HepG2 (cell line): ENCODE measurements around the gene NOPCHAP1. TPM values are rescaled to one million over a fixed set of nuclear protein-coding genes. Genes with fewer than 3 reads are reported as not detected.

ENCODE experiments used
- ATAC-seq: fragments of 200-7000 bp; cut with Tn5 transposase; 3 replicates; pipeline ENCODE4 v1.9.1; 2020; ENCODE audit warnings: mild to moderate bottlenecking, moderate library complexity
- BruUV-seq: library from RNA; stranded (reverse); fragments of 400-500 nt; replicated peaks from 2 replicates; lab custom pipeline; 2021; lab: Mats Ljungman, UMichigan
- CTCF ChIA-PET: fragments of 300-600 bp; formaldehyde crosslinking; extraction: SDS; loops from one replicate; lab custom pipeline; 2021; ENCODE audit warnings: low total read pairs, inconsistent platforms, low intra/inter-chr PET ratio; lab: Yijun Ruan, JAX
- POLR2A ChIA-PET: fragments of 350-600 bp; sonication (Branson Sonifier 250); formaldehyde crosslinking; loops from one replicate; lab custom pipeline; 2020; ENCODE audit warnings: antibody characterized with exemption, inconsistent platforms; lab: Yijun Ruan, JAX
- DNase-seq: peaks from one replicate; pipeline ENCODE4 v3.0.0-alpha.2; 2015; ENCODE audit warnings: low spot score
- FAIRE-seq: peaks from 3 replicates; lab custom pipeline; 2011; peaks lifted over from hg19 to GRCh38; lab: Jason Lieb, UNC
- H2AFZ ChIP-seq: one replicate; pipeline ENCODE4 v1.6.1; 2011; ENCODE audit warnings: low read length, inconsistent platforms
- H3K27ac ChIP-seq: fragments of 300-600 bp; 3 replicates; pipeline ENCODE4 v1.8.0; 2011; ENCODE audit warnings: mixed run types, mild to moderate bottlenecking, mixed read lengths, low read length, inconsistent platforms; ENCODE audit not compliant: insufficient read depth; ENCODE audit errors: extremely low read length
- H3K27me3 ChIP-seq, 2 experiments: fragments of 200-600 bp in 1 of 2; 2 replicates in 1 of 2; 3 replicates in 1 of 2; pipeline versions ENCODE4 v1.6.0 to v1.8.0; 2011; ENCODE audit warnings: low read length in 2 of 2, mild to moderate bottlenecking in 2 of 2, moderate library complexity in 2 of 2, inconsistent platforms in 1 of 2; ENCODE audit not compliant: insufficient read depth in 2 of 2, control insufficient read depth in 1 of 2
- H3K36me3 ChIP-seq, 2 experiments: fragments of 200-600 bp in 1 of 2; replicated peaks in 1 of 2; 2 replicates in 1 of 2; 3 replicates in 1 of 2; pipeline versions ENCODE4 v1.5.1 to v1.8.0; 2011; ENCODE audit warnings: low read length in 2 of 2, inconsistent platforms in 1 of 2; ENCODE audit not compliant: insufficient read depth in 2 of 2, control insufficient read depth in 1 of 2
- H3K4me1 ChIP-seq: 2 replicates; pipeline ENCODE4 v1.5.1; 2012; ENCODE audit warnings: low read length, inconsistent platforms; ENCODE audit not compliant: insufficient read depth
- H3K4me2 ChIP-seq: 2 replicates; pipeline ENCODE4 v1.6.0; 2011; ENCODE audit warnings: low read depth, low read length, inconsistent platforms
- H3K4me3 ChIP-seq, 3 experiments: fragments of 200-600 bp in 1 of 3; sonication (generic), shearing (Covaris generic) in 1 of 3; replicated peaks in 1 of 3; 2 replicates each; pipeline ENCODE4 v1.5.1; 2011 to 2016; ENCODE audit warnings: low read length in 3 of 3, inconsistent platforms in 2 of 3, low read depth in 2 of 3, mild to moderate bottlenecking in 2 of 3, control low read depth in 1 of 3, mixed read lengths in 1 of 3; ENCODE audit not compliant: insufficient read depth in 1 of 3
- H3K79me2 ChIP-seq: one replicate; pipeline ENCODE4 v1.6.1; 2011; ENCODE audit warnings: low read length, inconsistent platforms; ENCODE audit not compliant: insufficient read depth
- H3K9ac ChIP-seq: 2 replicates; pipeline ENCODE4 v1.6.0; 2011; ENCODE audit warnings: mild to moderate bottlenecking, low read depth, low read length, inconsistent platforms; ENCODE audit not compliant: insufficient read depth
- H3K9me3 ChIP-seq: 2 replicates; pipeline ENCODE4 v1.5.1; 2012; ENCODE audit warnings: mild to moderate bottlenecking, low read length
- H4K20me1 ChIP-seq: 2 replicates; pipeline ENCODE4 v1.6.0; 2011; ENCODE audit warnings: inconsistent platforms, mild to moderate bottlenecking, low read length, moderate library complexity; ENCODE audit not compliant: insufficient read depth
- CEBPB ChIP-seq: IDR thresholded peaks from 2 replicates; pipeline ENCODE4 v1.6.1; 2011; ENCODE audit warnings: low read depth, low read length, improper control_type of control experiment, borderline replicate concordance
- CHCHD3 ChIP-seq: sonication (generic); formaldehyde crosslinking; IDR thresholded peaks from 2 replicates; pipeline ENCODE4 v1.8.0; 2022; ENCODE audit warnings: mild to moderate bottlenecking, missing genetic modification reagents, moderate library complexity
- DNMT1 ChIP-seq: sonication (generic); formaldehyde crosslinking; IDR thresholded peaks from 2 replicates; pipeline ENCODE4 v1.5.1; 2020; ENCODE audit warnings: mild to moderate bottlenecking, missing genetic modification reagents
- EHMT2 ChIP-seq: fragments of 200-600 bp; sonication (generic); IDR thresholded peaks from 2 replicates; pipeline ENCODE4 v1.7.0; 2017; ENCODE audit warnings: antibody characterized with exemption, low read depth, low read length, borderline replicate concordance
- IRF2 ChIP-seq: IDR thresholded peaks from 2 replicates; pipeline ENCODE4 v1.6.1; 2018; ENCODE audit warnings: missing genetic modification reagents, missing compliant biosample characterization
- KMT2A ChIP-seq: sonication (generic); formaldehyde crosslinking; IDR thresholded peaks from 2 replicates; pipeline ENCODE4 v1.4.0; 2020; ENCODE audit warnings: missing genetic modification reagents
- NPAS2 ChIP-seq: sonication (generic); formaldehyde crosslinking; IDR thresholded peaks from 2 replicates; pipeline ENCODE4 v1.8.0; 2022; ENCODE audit warnings: mild to moderate bottlenecking, missing genetic modification reagents, borderline replicate concordance
- NR3C1 ChIP-seq: sonication (generic); formaldehyde crosslinking; IDR thresholded peaks from 2 replicates; pipeline ENCODE4 v1.4.0; 2020; ENCODE audit warnings: missing genetic modification reagents
- PHB2 ChIP-seq: fragments of 450-650 bp; IDR thresholded peaks from 2 replicates; pipeline ENCODE4 v1.6.1; 2018; ENCODE audit not compliant: partially characterized antibody
- PHF21A ChIP-seq: sonication (generic); formaldehyde crosslinking; IDR thresholded peaks from 2 replicates; pipeline ENCODE4 v1.5.0; 2020; ENCODE audit warnings: mild to moderate bottlenecking, missing genetic modification reagents
- SNAI1 ChIP-seq: sonication (generic); formaldehyde crosslinking; IDR thresholded peaks from 2 replicates; pipeline ENCODE4 v1.5.0; 2020; ENCODE audit warnings: mild to moderate bottlenecking, missing genetic modification reagents, borderline replicate concordance
- TBP ChIP-seq: sonication (generic); formaldehyde crosslinking; IDR thresholded peaks from 2 replicates; pipeline ENCODE4 v1.5.0; 2020; ENCODE audit warnings: missing genetic modification reagents
- TERF1 ChIP-seq: sonication (generic); formaldehyde crosslinking; IDR thresholded peaks from 2 replicates; pipeline ENCODE4 v1.8.0; 2022; ENCODE audit warnings: mild to moderate bottlenecking, missing genetic modification reagents, moderate library complexity
- TMF1 ChIP-seq: sonication (generic); formaldehyde crosslinking; IDR thresholded peaks from 2 replicates; pipeline ENCODE4 v1.8.1; 2022; ENCODE audit warnings: low read depth, missing genetic modification reagents
- U2AF2 ChIP-seq: fragments of 200-400 bp; formaldehyde crosslinking; IDR thresholded peaks from 2 replicates; pipeline ENCODE4 v1.6.1; 2017; ENCODE audit warnings: low read depth, mild to moderate bottlenecking, low read length
- ZNF12 ChIP-seq: sonication (generic); formaldehyde crosslinking; IDR thresholded peaks from 2 replicates; pipeline ENCODE4 v1.5.0; 2020; ENCODE audit warnings: missing genetic modification reagents
- ZNF33A ChIP-seq: sonication (generic); formaldehyde crosslinking; IDR thresholded peaks from 2 replicates; pipeline ENCODE4 v1.5.1; 2020; ENCODE audit warnings: missing genetic modification reagents, mild to moderate bottlenecking, moderate library complexity, borderline replicate concordance
- ZNF543 ChIP-seq: sonication (generic); formaldehyde crosslinking; IDR thresholded peaks from 2 replicates; pipeline ENCODE4 v1.4.0; 2020; ENCODE audit warnings: mild to moderate bottlenecking, missing genetic modification reagents
- ZNF572 ChIP-seq: sonication (generic); formaldehyde crosslinking; IDR thresholded peaks from 2 replicates; pipeline ENCODE4 v1.5.1; 2020; ENCODE audit warnings: mild to moderate bottlenecking, missing genetic modification reagents
- ZNF597 ChIP-seq: sonication (generic); formaldehyde crosslinking; IDR thresholded peaks from 2 replicates; pipeline ENCODE4 v1.5.0; 2020; ENCODE audit warnings: missing genetic modification reagents
- ZNF616 ChIP-seq: sonication (generic); formaldehyde crosslinking; IDR thresholded peaks from 2 replicates; pipeline ENCODE4 v1.5.0; 2020; ENCODE audit warnings: low read depth, mild to moderate bottlenecking, missing genetic modification reagents
- ZNF670 ChIP-seq: sonication (generic); formaldehyde crosslinking; IDR thresholded peaks from 2 replicates; pipeline ENCODE4 v1.8.0; 2022; ENCODE audit warnings: mild to moderate bottlenecking, missing genetic modification reagents, borderline replicate concordance
- ZNF792 ChIP-seq: IDR thresholded peaks from 2 replicates; pipeline ENCODE4 v1.6.1; 2016
- WGBS: methylation state at CpG from one replicate; pipeline ENCODE4 v1.1.6; 2017; ENCODE audit warnings: low lambda C conversion rate; 5-methylcytosine and 5-hydroxymethylcytosine counted together
- in situ Hi-C: cut with HindIII; loops from 2 replicates; pipeline ENCODE4 v1.10.0; 2017; ENCODE audit warnings: low pct_unique_long_range_greater_than_20kb; ENCODE audit not compliant: extremely low pct_ligation_motif_present
- intact Hi-C: fragments of 100-400 bp; cut with micrococcal nuclease; formaldehyde crosslinking; loops from one replicate; pipeline ENCODE4 v1.10.0; 2022; ENCODE audit not compliant: unreplicated experiment
- polyA plus RNA-seq, 8 experiments: library from polyadenylated mRNA; depleted of rRNA in 3 of 8; stranded (reverse) in 7 of 8; unstranded in 1 of 8; fragments of >200 nt; fragmentation: Illumina TruSeq in 4 of 8; extraction: Trizol in 4 of 8; gene quantifications; 2 replicates each; pipeline versions ENCODE4 v1.2.1 to v1.2.3, GENCODE V29; 2011 to 2016; ENCODE audit warnings: low read depth in 4 of 8, missing spikeins in 1 of 8, mixed read lengths in 1 of 8; ENCODE audit not compliant: insufficient read depth in 1 of 8
- total RNA-seq, 5 experiments: library from RNA; depleted of rRNA; stranded (reverse); fragments of >200 nt; fragmentation: Illumina TruSeq; extraction: Trizol; gene quantifications; 2 replicates each; pipeline ENCODE4 v1.2.3, GENCODE V29; 2016; ENCODE audit warnings: low read depth in 1 of 5
- TF ChIP-seq, protein P1 (sequence below): sonication (generic); formaldehyde crosslinking; conservative IDR thresholded peaks from 2 replicates; pipeline ENCODE4 v1.4.0; 2020; ENCODE audit warnings: missing genetic modification reagents

Gene NOPCHAP1
- total and polyA plus RNA-seq, 2 of the 13 experiments (the other 11 are each of a cell fraction or from before 2014, with no cell fraction given): 5.7 to 38.1 TPM

- TF ChIP-seq ZNF572 (CRISPR knock-in tag): no peak
- no peak for TF ChIP-seq ZNF597
- no peak for TF ChIP-seq TERF1
- TF ChIP-seq TBP (CRISPR knock-in tag): no peak
- TF ChIP-seq DNMT1 (CRISPR knock-in tag): no peak
- no peak for TF ChIP-seq EHMT2
- no peak for TF ChIP-seq NR3C1 (CRISPR knock-in tag)
- TF ChIP-seq CHCHD3 (CRISPR knock-in tag): no peak
These were observed 34.3 kb downstream of the NOPCHAP1 start (continued) for GRCh38 chr12:105020241-105020962.

GRCh38 chr12:105024928-105025327 is 38.8 kb downstream of the NOPCHAP1 start:
- Histone ChIP-seq H3K27ac (no peak overlapping the region), H3K27me3 (no peaks in the 10 kb centered on the region), H3K79me2 (no peaks in the 10 kb centered on the region), H3K4me3 (no peak overlapping the region), H3K4me2 (no peak overlapping the region), H4K20me1 (no peaks in the 10 kb centered on the region), H3K9me3 (no peaks in the 10 kb centered on the region), H3K4me1 (no peaks in the 10 kb centered on the region), H2AFZ (no peak overlapping the region), H3K36me3 (no peaks in the 10 kb centered on the region), H3K9ac (no peak overlapping the region)
- DNase-seq (no peak), FAIRE-seq (no peak), ATAC-seq (no peak)
- POLR2A ChIA-PET: no interaction called here
- in situ Hi-C loops (no loop called here), intact Hi-C loops (no loop called here)
- CTCF ChIA-PET: no interaction called here
- whole genome bisulfite sequencing: 96% methylated on average over 2 of the region's 2 CpGs
- no TSS peak for BruUV-seq
- TF ChIP-seq ZNF670 (no peak), TMF1 (CRISPR knock-in tag) (no peak), U2AF2 (no peak), NPAS2 (CRISPR knock-in tag) (no peak), PHF21A (CRISPR knock-in tag) (no peak), ZNF12 (CRISPR knock-in tag) (no peak), ZNF543 (CRISPR knock-in tag) (no peak), KMT2A (no peak), SNAI1 (CRISPR knock-in tag) (no peak), PHB2 (no peak), IRF2 (CRISPR knock-in tag) (no peak), ZNF792 (CRISPR knock-in tag) (no peak), ZNF33A (CRISPR knock-in tag) (no peak), CEBPB (no peak), ZNF616 (CRISPR knock-in tag) (no peak)
- TF ChIP-seq, protein P1, sequence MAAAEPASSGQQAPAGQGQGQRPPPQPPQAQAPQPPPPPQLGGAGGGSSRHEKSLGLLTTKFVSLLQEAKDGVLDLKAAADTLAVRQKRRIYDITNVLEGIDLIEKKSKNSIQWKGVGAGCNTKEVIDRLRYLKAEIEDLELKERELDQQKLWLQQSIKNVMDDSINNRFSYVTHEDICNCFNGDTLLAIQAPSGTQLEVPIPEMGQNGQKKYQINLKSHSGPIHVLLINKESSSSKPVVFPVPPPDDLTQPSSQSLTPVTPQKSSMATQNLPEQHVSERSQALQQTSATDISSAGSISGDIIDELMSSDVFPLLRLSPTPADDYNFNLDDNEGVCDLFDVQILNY: no peak
